ENCODE data around the gene TDG.
"Not testable (repeated sequence)": the region's sequence is repeated elsewhere in the genome, so short reads cannot be mapped to it uniquely, and the experiment has no call there.

TDG gene

DNA sequence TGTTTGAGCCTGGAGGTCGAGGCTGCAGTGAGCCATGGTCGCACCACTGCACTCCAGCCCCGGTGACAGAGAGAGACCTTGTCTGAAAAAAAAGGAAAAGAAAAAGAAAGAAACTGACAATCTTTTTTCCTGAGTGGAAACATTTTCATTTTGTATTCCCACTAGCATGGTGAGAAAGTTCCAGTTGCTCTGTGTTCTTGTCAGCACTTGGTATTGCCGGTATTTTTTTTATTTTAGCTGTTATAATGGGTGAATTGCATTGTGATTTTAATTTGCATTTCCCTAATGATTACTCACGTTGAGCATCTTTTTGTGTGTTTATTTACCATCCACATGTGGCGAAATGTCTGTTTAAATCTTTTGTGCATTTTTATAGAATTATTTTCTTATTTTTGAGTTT is 58.7 kb downstream of the TDG start:
- DNase-seq, result no peak

DNA sequence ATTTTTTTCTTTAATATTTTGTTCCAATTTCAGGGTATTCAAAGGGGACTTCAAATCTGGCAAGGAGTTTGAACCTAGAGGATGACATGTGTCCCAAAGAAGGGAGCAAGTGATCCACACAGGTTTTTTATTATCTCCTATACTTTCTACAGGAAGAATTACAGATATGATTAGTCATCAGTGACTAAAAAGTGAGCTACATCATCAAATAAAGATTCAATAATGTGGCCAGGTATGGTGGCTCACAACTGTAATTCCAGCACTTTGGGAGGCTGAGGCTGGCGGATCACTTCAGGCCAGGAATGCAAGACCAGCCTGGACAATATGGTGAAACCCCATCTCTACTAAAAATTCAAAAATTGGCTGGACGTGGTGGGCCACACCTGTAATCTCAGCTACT is 60.1 kb downstream of the TDG start:
- no peak for DNase-seq

DNA sequence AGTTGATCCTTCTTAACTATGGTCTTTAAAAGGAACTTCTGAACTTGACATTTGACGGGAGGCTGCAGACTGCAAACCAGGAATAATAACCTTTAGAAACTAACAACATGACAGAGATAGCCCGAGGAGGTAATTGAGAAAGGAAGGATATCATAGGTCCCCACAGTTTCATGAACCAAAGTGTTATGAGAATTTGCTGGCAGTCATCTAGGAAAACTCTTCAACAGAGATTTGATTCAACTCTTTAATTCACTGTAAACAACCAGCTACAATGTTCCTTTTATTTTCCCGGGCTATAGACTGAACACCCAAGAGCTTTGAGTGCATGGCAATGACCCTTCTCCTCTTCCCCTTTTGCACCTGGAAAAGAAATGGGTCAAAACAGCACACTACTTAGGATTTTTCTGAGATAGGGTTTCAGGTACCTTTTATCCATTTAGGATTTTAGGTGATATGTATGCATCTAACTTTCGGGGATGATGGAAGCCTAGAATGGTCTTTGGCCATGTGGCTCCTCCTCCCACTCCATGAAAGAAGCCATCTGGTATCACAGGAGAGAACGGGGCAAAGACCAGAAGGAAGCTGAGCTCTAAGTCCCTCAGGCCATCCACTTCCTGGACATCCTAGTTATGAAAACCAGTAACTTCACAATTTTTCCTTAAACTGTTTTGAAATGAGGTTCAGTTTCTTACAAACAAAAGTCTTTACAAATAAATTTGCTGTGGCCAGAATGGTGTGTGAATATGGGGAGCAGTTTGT is 61.3 kb downstream of the TDG start:
- no peak for DNase-seq

DNA sequence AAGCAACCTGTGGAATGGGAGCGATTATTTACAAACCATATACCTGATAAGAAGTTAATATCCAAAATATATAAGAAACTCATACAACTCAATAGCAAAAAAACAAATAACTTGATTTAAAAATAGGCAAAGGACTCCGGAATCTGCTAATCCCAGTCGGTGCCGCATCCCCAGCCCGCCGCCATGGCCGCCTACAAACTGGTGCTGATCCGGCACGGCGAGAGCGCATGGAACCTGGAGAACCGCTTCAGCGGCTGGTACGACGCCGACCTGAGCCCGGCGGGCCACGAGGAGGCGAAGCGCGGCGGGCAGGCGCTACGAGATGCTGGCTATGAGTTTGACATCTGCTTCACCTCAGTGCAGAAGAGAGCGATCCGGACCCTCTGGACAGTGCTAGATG is 64.9 kb downstream of the TDG start:
- DNase-seq, result not testable (repeated sequence)

DNA sequence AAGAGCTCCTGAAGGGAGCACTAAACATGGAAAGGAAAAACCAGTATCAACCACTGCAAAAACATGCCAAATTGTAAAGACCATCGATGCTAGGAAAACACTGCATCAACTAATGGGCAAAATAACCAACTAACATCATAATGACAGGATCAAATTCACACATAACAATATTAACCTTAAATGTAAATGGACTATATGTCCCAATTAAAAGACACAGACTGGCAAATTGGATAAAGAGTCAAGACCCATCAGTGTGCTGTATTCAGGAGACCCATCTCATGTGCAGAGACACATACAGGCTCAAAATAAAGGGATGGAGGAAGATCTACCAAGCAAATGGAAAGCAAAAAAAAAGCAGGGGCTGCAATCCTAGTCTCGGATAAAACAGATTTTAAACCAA is 70.5 kb downstream of the TDG start:
- not testable (repeated sequence) for DNase-seq
